H9 (cell line): Measurements from ENCODE around the gene NECAB3. TPM values are rescaled to one million over a fixed set of nuclear protein-coding genes. Genes with fewer than 3 reads are reported as not detected.

ENCODE experiments used
- DNase-seq: peaks from one replicate; pipeline ENCODE4 v3.0.0-alpha.2; 2017
- H2AFZ ChIP-seq: one replicate; pipeline ENCODE4 v1.6.1; 2013; ENCODE audit warnings: mild to moderate bottlenecking, low read length, control low read depth, moderate library complexity
- H2AK5ac ChIP-seq: 2 replicates; pipeline ENCODE4 v1.6.1; 2013; ENCODE audit warnings: low read length, control low read depth, mixed read lengths; ENCODE audit not compliant: insufficient read length
- H2BK120ac ChIP-seq: one replicate; pipeline ENCODE4 v1.6.1; 2013; ENCODE audit warnings: low read depth, mild to moderate bottlenecking, low read length, control low read depth, inconsistent platforms; ENCODE audit not compliant: poor library complexity, severe bottlenecking
- H2BK12ac ChIP-seq: 2 replicates; pipeline ENCODE4 v1.6.1; 2013; ENCODE audit warnings: low read length, control low read depth, mixed read lengths, low read depth; ENCODE audit not compliant: insufficient read length
- H2BK15ac ChIP-seq: 2 replicates; pipeline ENCODE4 v1.6.1; 2013; ENCODE audit warnings: low read depth, low read length, control low read depth
- H2BK20ac ChIP-seq: one replicate; pipeline ENCODE4 v1.6.1; 2013; ENCODE audit warnings: low read depth, mild to moderate bottlenecking, low read length, control low read depth, inconsistent platforms; ENCODE audit not compliant: poor library complexity, severe bottlenecking
- H2BK5ac ChIP-seq: 2 replicates; pipeline ENCODE4 v1.6.1; 2013; ENCODE audit warnings: low read length, control low read depth, mixed read lengths; ENCODE audit not compliant: insufficient read length
- H3K14ac ChIP-seq: 2 replicates; pipeline ENCODE4 v1.6.1; 2013; ENCODE audit warnings: low read length, control low read depth; ENCODE audit not compliant: insufficient read depth
- H3K18ac ChIP-seq: 2 replicates; pipeline ENCODE4 v1.6.1; 2013; ENCODE audit warnings: low read depth, mild to moderate bottlenecking, mixed read lengths, low read length, control low read depth; ENCODE audit not compliant: insufficient read length
- H3K23ac ChIP-seq: 2 replicates; pipeline ENCODE4 v1.6.1; 2013; ENCODE audit warnings: low read length, control low read depth, mixed read lengths, low read depth; ENCODE audit not compliant: insufficient read length
- H3K23me2 ChIP-seq: 2 replicates; pipeline ENCODE4 v1.6.1; 2013; ENCODE audit warnings: low read depth, mild to moderate bottlenecking, mixed read lengths, low read length, control low read depth; ENCODE audit not compliant: insufficient read length, poor library complexity, severe bottlenecking
- H3K27ac ChIP-seq: 2 replicates; pipeline ENCODE4 v1.5.1; 2013; ENCODE audit warnings: low read length, control low read depth, mixed read lengths, low read depth; ENCODE audit not compliant: insufficient read length
- H3K27me3 ChIP-seq: 2 replicates; pipeline ENCODE4 v1.6.1; 2013; ENCODE audit warnings: low read length, control low read depth, inconsistent platforms; ENCODE audit not compliant: insufficient read depth
- H3K4ac ChIP-seq: 2 replicates; pipeline ENCODE4 v1.6.1; 2013; ENCODE audit warnings: low read depth, mild to moderate bottlenecking, control low read depth, inconsistent platforms, low read length, moderate library complexity
- H3K4me1 ChIP-seq: 2 replicates; pipeline ENCODE4 v1.6.1; 2013; ENCODE audit warnings: low read length, control low read depth, inconsistent platforms; ENCODE audit not compliant: insufficient read depth
- H3K4me2 ChIP-seq: 2 replicates; pipeline ENCODE4 v1.6.1; 2013; ENCODE audit warnings: low read length, control low read depth, mixed read lengths; ENCODE audit not compliant: insufficient read length, insufficient read depth
- H3K56ac ChIP-seq: 2 replicates; pipeline ENCODE4 v1.6.1; 2013; ENCODE audit warnings: low read depth, mild to moderate bottlenecking, mixed read lengths, low read length, control low read depth; ENCODE audit not compliant: insufficient read length
- H3K79me1 ChIP-seq: 2 replicates; pipeline ENCODE4 v1.6.1; 2013; ENCODE audit warnings: low read depth, mild to moderate bottlenecking, moderate library complexity, low read length, control low read depth, inconsistent platforms; ENCODE audit not compliant: insufficient read depth, poor library complexity, severe bottlenecking
- H3K79me2 ChIP-seq: 2 replicates; pipeline ENCODE4 v1.6.1; 2013; ENCODE audit warnings: low read length, control low read depth, inconsistent platforms; ENCODE audit not compliant: insufficient read depth
- H3K9ac ChIP-seq: 2 replicates; pipeline ENCODE4 v1.6.1; 2013; ENCODE audit warnings: low read length, control low read depth, mixed read lengths; ENCODE audit not compliant: insufficient read length; ENCODE audit errors: extremely low read depth
- H3K9me3 ChIP-seq: one replicate; pipeline ENCODE4 v1.6.1; 2013; ENCODE audit warnings: low read depth, low read length, inconsistent platforms; ENCODE audit not compliant: control insufficient read depth
- H3T11ph ChIP-seq: one replicate; pipeline ENCODE4 v1.6.1; 2013; ENCODE audit warnings: mild to moderate bottlenecking, low read length, control low read depth, inconsistent platforms
- H4K20me1 ChIP-seq: one replicate; pipeline ENCODE4 v1.6.1; 2013; ENCODE audit not compliant: control insufficient read depth, insufficient read length, insufficient read depth
- H4K5ac ChIP-seq: 2 replicates; pipeline ENCODE4 v1.6.1; 2013; ENCODE audit warnings: low read depth, mild to moderate bottlenecking, mixed read lengths, low read length, control low read depth; ENCODE audit not compliant: insufficient read length
- H4K8ac ChIP-seq: replicated peaks from 2 replicates; pipeline ENCODE4 v1.6.1; 2013; ENCODE audit warnings: low read length, control low read depth, mixed read lengths, low read depth; ENCODE audit not compliant: insufficient read length
- H4K91ac ChIP-seq: 2 replicates; pipeline ENCODE4 v1.6.1; 2013; ENCODE audit warnings: low read depth, mild to moderate bottlenecking, moderate library complexity, mixed read lengths, low read length, control low read depth; ENCODE audit not compliant: insufficient read length
- H3K27ac Mint-ChIP-seq, 3 experiments: 2 replicates in 2 of 3; 3 replicates in 1 of 3; pipeline ENCODE4 v1.8.0; 2020 to 2021; ENCODE audit warnings: mixed read lengths in 3 of 3, mild to moderate bottlenecking in 1 of 3, moderate library complexity in 1 of 3
- H3K27me3 Mint-ChIP-seq: 2 replicates; pipeline ENCODE4 v1.8.0; 2021; ENCODE audit warnings: low read depth, mild to moderate bottlenecking, moderate library complexity, mixed read lengths
- H3K36me3 Mint-ChIP-seq, 3 experiments: 2 replicates in 2 of 3; 3 replicates in 1 of 3; pipeline ENCODE4 v1.8.0; 2020 to 2021; ENCODE audit warnings: low read depth in 3 of 3, mixed read lengths in 3 of 3; ENCODE audit not compliant: insufficient read depth in 1 of 3
- H3K4me1 Mint-ChIP-seq, 2 experiments: 2 replicates each; pipeline ENCODE4 v1.8.0; 2020; ENCODE audit warnings: mixed read lengths in 2 of 2
- H3K4me3 Mint-ChIP-seq, 2 experiments: 2 replicates in 1 of 2; 3 replicates in 1 of 2; pipeline ENCODE4 v1.8.0; 2020 to 2021; ENCODE audit warnings: mild to moderate bottlenecking in 2 of 2, mixed read lengths in 2 of 2, moderate library complexity in 1 of 2
- H3K9me3 Mint-ChIP-seq, 2 experiments: 2 replicates in 1 of 2; 3 replicates in 1 of 2; pipeline ENCODE4 v1.8.0; 2020; ENCODE audit warnings: mild to moderate bottlenecking in 2 of 2, mixed read lengths in 2 of 2, moderate library complexity in 1 of 2
- whole genome bisulfite sequencing: extraction: QIAGEN DNeasy Blood & Tissue Kit; methylation state at CpG from one replicate; pipeline ENCODE4 v1.1.7; 2013; ENCODE audit warnings: missing lambda C conversion rate, low lambda C conversion rate, mixed read lengths; ENCODE audit not compliant: insufficient read length; ENCODE audit errors: extremely low coverage; 5-methylcytosine and 5-hydroxymethylcytosine counted together
- total RNA-seq: library from RNA; stranded (reverse); gene quantifications from 2 replicates; pipeline ENCODE4 v1.2.1, GENCODE V29; 2021
- TF ChIP-seq, protein P1 (sequence below): fragments of 200-600 bp; sonication (generic); conservative IDR thresholded peaks from 3 replicates; pipeline ENCODE4 v1.8.0; 2021; ENCODE audit warnings: antibody characterized with exemption, mild to moderate bottlenecking

The NECAB3 gene
- total RNA-seq, 1 experiment from 2014 or later, result 57.7 TPM

DNA sequence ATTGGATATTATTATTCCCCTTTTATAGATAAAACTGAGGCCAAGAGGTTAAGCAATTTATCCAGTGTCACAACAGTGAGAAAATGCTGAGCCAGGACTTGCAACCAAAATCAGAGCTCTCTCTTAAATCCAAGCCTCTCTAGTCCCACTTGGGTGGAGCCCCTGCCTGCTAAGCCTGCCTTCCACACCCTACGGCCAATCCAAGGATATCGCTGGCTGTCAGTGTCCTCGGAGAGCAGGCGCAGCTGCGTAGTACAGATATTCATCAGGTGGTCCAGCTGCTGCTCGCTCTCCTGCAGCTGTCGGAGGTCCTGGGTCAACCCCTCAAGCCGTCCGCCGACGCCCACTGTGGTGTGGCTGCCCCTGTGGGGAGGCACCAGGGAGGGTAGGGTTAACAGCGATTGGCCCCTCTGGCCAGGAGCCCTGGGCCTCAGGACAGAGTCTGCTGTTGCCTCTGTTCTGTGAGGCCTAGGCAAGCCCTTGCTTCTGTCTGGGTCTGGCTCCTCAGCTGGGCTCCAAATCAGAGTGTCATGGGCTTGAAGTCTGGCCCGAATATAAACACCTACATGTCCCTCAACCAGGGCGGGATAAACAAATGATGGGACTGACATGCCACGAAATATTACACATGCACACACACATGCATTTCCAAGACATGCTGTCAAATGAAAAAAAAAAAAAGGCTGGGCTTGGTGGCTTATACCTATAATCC lies 3.9 kb upstream of the NECAB3 start:
- Histone ChIP-seq H2BK12ac (no peak overlapping the region), H3K14ac (no peak overlapping the region), H2BK5ac (no peak overlapping the region), H3K4ac (no peak overlapping the region), H3K18ac (no peak overlapping the region), H4K91ac (no peak overlapping the region), H2BK15ac (no peak overlapping the region), H3K23me2 (peaks cover 18% of the 10 kb centered on the region), H3K56ac (no peak overlapping the region), H3K27ac (no peak overlapping the region), H4K20me1 (no peaks in the 10 kb centered on the region), H2BK120ac (no peak overlapping the region), H4K5ac (no peak overlapping the region), H3K9me3 (no peaks in the 10 kb centered on the region), H3K23ac (no peak overlapping the region), H3K27me3 (no peaks in the 10 kb centered on the region), H3K79me2 (peaks cover 5% of the 10 kb centered on the region; the same call in 1 of the 2 replicates), H3K79me1 (no peaks in the 10 kb centered on the region), H2AFZ (no peak overlapping the region), H3T11ph (no peak overlapping the region), H4K8ac (no peak overlapping the region), H2AK5ac (no peak overlapping the region), H2BK20ac (no peak overlapping the region), H3K9ac (no peak overlapping the region), H3K4me2 (no peak overlapping the region), H3K4me1 (peaks cover 3% of the 10 kb centered on the region; the same call in 1 of the 2 replicates)
- H3K4me3 Mint-ChIP-seq, result no peak overlapping the region
- WGBS, result no CpG with 5 or more reads among the region's 15 CpGs
- H3K9me3 Mint-ChIP-seq, result no peaks in the 10 kb centered on the region
- TF ChIP-seq, protein P1, sequence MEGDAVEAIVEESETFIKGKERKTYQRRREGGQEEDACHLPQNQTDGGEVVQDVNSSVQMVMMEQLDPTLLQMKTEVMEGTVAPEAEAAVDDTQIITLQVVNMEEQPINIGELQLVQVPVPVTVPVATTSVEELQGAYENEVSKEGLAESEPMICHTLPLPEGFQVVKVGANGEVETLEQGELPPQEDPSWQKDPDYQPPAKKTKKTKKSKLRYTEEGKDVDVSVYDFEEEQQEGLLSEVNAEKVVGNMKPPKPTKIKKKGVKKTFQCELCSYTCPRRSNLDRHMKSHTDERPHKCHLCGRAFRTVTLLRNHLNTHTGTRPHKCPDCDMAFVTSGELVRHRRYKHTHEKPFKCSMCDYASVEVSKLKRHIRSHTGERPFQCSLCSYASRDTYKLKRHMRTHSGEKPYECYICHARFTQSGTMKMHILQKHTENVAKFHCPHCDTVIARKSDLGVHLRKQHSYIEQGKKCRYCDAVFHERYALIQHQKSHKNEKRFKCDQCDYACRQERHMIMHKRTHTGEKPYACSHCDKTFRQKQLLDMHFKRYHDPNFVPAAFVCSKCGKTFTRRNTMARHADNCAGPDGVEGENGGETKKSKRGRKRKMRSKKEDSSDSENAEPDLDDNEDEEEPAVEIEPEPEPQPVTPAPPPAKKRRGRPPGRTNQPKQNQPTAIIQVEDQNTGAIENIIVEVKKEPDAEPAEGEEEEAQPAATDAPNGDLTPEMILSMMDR, result no peak
- H3K27ac Mint-ChIP-seq, result no peak overlapping the region
- peaks cover 2% of the 10 kb centered on the region for H3K27me3 Mint-ChIP-seq
- DNase-seq, result no peak
- peaks cover 27 to 61% (median 41%) of the 10 kb centered on the region in 3 experiments; a peak in 6 of 7 replicates for H3K36me3 Mint-ChIP-seq
- peaks cover 20 to 24% of the 10 kb centered on the region in 2 experiments for H3K4me1 Mint-ChIP-seq
